GM12892 (cell line): Measurements from ENCODE around the gene GRIA4.

ENCODE experiments used
- DNase-seq: peaks from one replicate; pipeline ENCODE4 v3.0.0; 2011; ENCODE audit not compliant: insufficient read length
- FAIRE-seq: peaks from 2 replicates; lab custom pipeline; 2011; peaks lifted over from hg19 to GRCh38; lab: Jason Lieb, UNC
- POLR2A ChIP-seq: IDR thresholded peaks from 2 replicates; pipeline ENCODE4 v1.6.1; 2011; ENCODE audit warnings: low read depth, low read length, control low read depth
- POLR2AphosphoS5 ChIP-seq: IDR thresholded peaks from 2 replicates; pipeline ENCODE4 v1.6.1; 2011; ENCODE audit warnings: low read depth, low read length, control low read depth
- TAF1 ChIP-seq: IDR thresholded peaks from 2 replicates; pipeline ENCODE4 v1.6.1; 2011; ENCODE audit warnings: low read depth, mild to moderate bottlenecking, control low read depth, low read length, borderline replicate concordance

Gene GRIA4

DNA sequence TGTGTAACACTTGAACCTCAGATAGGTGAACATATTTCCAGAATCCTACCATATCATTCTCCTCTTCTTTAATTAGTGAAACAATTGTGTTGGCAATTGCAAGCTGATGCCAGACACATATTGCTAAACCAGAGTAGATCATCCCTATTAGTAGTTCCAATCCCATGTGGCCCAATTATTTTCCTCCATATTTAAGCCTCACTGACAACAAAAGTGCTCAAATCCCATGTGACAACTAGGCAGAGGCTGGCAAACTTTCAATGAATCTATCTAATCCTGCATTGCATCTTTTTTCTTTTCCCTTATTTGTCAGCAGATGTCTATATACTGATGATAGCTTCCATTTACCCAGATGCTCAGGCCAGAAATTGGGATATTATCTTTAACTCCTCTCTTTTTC lies 90.4 kb downstream of the GRIA4 start:
- FAIRE-seq (no peak), DNase-seq (no peak)
- no peak for TF ChIP-seq TAF1
- TF ChIP-seq POLR2AphosphoS5, result no peak
- no peak for TF ChIP-seq POLR2A

DNA sequence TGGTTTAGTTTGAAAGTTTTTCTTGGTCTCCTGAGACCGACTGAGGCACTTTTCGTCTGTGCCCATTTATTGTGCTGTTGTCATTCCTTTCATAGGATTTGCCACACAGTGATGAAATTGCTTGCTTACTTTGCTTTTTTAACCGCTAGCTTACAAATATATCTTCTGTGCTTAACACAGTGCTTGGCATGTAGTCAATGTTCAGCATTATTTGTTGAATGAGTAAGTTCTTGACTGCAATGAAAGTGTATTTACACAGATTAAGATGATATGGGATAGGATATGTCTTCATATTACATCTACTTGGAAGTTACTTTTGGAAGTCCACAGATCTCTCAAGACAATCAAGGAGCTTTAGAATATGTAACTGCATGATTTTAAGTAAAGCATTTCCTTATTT lies 91.2 kb downstream of the GRIA4 start:
- no peak for DNase-seq
- FAIRE-seq, result no peak
- no peak for TF ChIP-seq TAF1
- TF ChIP-seq POLR2AphosphoS5, result no peak
- no peak for TF ChIP-seq POLR2A

DNA sequence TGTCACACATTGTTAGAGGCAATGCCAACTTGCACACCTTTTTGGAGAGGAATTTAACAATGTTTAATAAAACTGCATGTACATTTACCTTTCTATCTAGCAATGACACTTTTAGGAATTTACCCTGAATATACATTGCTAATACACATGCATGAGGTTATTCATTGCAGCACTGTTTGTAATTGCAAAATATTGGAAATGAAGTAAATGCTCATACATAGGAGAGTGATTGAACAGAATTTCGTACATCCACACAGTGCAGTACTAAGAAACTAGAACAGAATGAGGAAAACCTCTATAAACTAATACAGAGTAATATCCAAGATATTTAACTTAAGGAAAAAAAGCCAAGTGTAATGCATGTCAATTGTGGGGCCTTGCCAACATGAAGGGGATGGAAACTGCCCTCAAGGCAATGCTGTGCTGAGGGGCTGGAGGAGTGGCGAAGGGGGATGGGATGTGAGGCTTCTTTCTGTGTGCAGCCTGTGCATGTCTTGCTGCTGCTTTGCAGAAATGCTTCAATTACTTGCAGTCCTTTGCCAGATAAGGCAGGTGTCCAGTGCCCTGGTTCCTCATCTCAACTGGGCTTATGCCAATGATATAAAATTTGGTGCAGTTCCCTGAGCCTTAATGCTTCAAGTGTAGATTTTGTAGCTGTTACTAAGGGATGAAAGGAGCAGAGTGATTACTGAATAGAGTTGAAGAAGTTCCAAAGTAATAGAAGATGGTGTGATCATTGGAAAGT lies 96.1 kb downstream of the GRIA4 start:
- FAIRE-seq (no peak), DNase-seq (no peak)
- TF ChIP-seq TAF1, result no peak
- TF ChIP-seq POLR2AphosphoS5, result no peak
- TF ChIP-seq POLR2A, result no peak

DNA sequence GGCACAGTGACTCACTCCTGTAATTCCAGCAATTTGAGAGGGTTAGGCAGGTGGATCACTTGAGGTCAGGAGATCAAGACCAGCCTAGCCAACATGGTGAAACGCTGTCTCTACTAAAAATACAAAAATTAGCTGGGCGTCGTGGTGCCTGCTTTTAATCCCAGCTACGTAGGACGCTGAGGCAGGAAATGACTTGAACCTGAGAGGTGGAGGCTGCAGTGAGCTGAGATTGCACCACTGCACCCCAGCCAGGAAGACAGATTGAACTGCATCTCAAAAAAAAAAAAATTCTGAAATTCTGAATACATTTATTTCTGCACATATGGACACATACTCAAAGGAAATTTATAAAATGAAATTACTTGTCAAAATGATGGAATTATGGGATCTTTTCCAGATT lies 103.2 kb downstream of the GRIA4 start:
- DNase-seq (no peak), FAIRE-seq (no peak)
- TF ChIP-seq POLR2AphosphoS5 (no peak), TAF1 (no peak), POLR2A (no peak)

DNA sequence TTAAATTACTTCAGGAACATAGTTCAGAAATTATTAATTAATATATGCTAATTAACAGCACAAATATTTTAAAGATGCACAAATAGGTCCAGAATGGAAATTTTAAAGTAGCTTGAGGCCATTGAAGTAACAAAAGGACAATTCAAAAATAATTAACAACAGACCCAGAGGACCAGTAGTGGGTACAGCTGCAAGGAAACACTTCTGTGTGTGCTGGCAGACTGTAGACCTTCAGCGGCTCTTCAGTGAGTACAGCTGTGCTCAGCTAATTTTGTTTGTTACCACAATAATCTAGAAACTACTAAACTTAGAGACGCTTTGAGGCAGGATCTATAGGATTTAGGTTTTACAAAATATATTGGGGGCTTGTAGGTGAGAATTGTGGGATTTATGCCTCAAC lies 103.8 kb downstream of the GRIA4 start:
- FAIRE-seq, result no peak
- DNase-seq, result no peak
- TF ChIP-seq POLR2AphosphoS5, result no peak
- no peak for TF ChIP-seq POLR2A

DNA sequence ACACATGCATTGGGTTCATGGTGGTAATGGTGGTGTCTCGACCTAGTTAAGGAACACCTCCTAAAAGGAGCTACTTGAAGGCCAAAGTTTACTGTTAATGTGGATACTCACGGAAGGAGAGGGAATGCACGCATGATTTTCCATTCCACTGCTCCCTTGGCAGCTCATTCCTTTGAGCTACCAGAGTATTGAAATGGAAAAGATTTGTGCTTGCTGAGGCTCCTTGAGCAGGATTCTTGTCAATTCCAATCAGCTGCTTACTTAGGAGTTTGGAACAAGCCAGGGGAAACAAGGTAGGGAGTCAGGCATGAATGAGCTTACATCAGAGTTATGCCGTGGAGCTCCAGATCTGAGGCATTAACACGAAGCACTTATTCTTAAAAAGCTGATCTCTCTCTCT lies 108.8 kb downstream of the GRIA4 start:
- FAIRE-seq (no peak), DNase-seq (no peak)
- TF ChIP-seq TAF1 (no peak), POLR2A (no peak), POLR2AphosphoS5 (no peak)

DNA sequence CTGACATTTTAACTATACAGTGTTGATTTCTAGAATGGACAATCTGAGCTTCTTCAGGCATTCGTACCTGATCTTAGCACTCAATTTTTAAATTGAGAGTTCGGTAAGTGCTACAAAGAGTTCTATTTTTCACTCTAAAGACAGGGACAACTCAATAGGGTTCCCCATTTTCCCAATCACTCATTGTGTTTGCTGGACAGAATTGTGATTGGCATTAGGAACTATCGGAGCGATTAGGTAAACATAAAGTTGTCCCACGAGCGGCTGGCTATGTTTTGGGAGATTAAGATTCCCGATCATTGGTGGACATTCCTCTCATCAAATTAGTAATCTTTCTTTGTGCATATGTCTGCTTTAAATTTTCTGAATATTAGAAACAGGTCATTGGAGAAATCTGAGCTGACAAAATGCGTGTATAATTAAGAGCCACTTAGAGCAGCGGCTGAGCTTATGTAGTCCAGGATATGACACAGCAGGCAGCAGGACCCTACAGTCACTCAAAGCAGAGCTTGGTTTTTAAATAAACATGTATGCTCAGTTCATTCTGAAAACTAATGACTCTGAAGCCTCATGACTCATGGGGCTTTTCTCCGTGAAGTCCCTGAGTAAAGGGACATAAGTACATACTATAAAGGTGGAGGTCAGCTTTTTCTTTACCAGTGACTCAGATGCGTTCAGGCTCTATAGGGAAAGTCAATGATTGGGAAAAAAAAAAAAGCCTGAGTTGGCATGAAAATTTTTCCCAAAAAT lies 109.4 kb downstream of the GRIA4 start:
- DNase-seq (no peak), FAIRE-seq (peak; percentile 61)
- TF ChIP-seq POLR2A, result no peak
- TF ChIP-seq TAF1, result no peak
- TF ChIP-seq POLR2AphosphoS5, result no peak

DNA sequence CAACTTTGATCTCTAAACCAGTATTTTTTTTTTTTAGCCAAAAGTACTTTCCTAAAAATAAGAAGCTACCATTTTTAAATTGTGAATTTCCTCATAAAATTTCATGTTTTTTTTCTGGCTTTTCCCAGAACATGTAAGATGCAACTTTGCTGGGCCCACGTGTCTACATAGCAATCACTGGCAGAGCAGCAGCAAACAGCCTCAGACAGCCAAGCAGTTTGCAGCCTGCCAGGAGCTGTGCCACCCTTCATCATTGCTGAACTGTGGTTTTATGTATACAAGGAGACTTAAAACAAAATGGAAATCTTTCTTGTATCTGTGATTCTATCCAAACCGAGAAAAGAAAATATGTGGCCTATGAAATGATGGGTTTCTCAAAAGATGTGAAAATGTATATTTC lies 110.2 kb downstream of the GRIA4 start:
- TF ChIP-seq TAF1 (no peak), POLR2A (no peak), POLR2AphosphoS5 (no peak)
- DNase-seq (no peak), FAIRE-seq (no peak)

DNA sequence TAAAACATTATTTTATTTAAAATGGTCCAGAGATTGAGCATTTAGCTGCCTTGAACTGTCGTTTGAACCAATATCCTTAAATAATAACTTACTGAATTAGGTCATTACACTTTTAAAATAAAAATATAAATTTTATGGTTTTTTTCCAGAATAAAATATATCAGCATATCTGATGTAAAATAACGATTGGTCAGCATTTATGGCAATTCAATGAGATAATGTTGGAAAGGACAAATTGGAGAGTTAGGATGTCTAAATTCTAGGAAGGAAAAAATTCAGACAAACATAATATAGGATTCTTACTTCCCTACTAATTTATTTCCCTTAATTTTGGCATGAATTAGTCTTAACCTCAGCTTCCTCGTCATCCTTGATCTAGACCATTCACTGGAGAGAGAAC lies 113.4 kb downstream of the GRIA4 start:
- TF ChIP-seq TAF1 (no peak), POLR2A (no peak), POLR2AphosphoS5 (no peak)
- FAIRE-seq (no peak), DNase-seq (no peak)

DNA sequence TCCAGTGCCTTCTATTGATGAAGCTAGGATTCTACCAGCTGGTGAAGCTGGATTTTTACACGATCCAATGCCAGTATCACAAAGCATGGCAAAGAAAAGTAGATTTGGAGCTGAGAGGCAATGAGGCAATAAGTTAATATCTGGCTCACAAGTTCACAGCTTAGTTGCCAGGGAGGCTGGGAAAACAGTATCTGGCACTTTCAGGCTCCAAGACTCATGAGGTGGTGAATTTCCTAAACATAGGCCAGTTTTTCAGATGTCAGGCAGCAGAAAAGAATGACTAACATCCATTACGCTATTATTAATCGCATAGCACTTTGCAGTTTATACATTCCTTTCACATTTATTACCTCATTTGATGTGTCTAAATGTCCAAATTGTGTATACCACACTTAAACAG lies 122.7 kb downstream of the GRIA4 start:
- TF ChIP-seq POLR2A (no peak), POLR2AphosphoS5 (no peak)
- DNase-seq, result no peak
- no peak for FAIRE-seq

DNA sequence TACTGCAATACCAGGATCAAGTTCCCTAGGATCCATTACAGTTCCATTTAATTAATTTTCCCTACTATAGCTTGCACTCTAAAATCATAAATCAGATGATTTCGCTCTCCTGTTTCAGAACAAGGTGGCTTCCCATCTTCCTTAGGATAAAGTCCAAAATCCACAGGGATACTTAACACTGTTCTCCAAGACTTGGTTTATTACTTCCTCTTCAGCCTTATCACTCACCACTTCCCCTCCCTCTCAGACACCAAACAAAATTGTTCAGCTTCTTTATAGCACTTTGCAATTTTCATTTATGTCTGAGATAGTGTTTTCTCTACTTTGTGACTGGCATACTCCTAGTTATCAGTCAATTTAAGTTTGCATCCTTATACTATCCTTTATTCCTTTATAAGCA lies 124.6 kb downstream of the GRIA4 start:
- no peak for FAIRE-seq

DNA sequence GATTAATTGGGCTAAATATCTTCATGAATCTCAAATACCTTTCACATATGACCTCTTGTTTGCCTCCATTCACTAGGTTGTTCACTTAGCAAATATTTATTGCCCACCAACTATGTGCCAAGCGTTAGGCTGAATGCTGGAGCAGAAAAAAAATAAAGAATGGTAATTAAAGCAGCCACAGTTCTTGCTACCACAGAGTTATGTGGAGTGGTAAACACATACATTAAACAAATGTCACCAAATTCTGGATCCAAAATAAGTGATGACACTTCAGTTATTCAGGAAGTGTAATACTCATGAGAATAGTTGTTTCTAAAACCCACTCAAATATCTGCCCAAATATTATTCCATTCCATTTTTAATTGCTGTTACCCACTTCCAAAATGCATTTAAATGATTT lies 128.4 kb downstream of the GRIA4 start:
- FAIRE-seq (no peak), DNase-seq (no peak)
- TF ChIP-seq POLR2A, result no peak
- TF ChIP-seq POLR2AphosphoS5, result no peak
- TF ChIP-seq TAF1, result no peak

More for the DNA sequence above, 124.6 kb downstream of the GRIA4 start:
- TF ChIP-seq POLR2A (no peak), TAF1 (no peak), POLR2AphosphoS5 (no peak)
- no peak for DNase-seq
